ENCODE measurements around the gene RASSF7. TPM values are rescaled to one million over a fixed set of nuclear protein-coding genes. Genes with fewer than 3 reads are reported as not detected.
A peak's percentile ranks its signal among the peaks of the same experiment; 100 is the strongest.

Gene RASSF7
- total and polyA plus RNA-seq, 2 donors (not counting 1 experiment from before 2014, with no cell fraction given) = 29.8 to 89.3 TPM

GRCh38 chr11:565921-566509 is 5.2 kb downstream of the RASSF7 start:
- Histone ChIP-seq H3K79me2 (ENCODE audit: control insufficient read depth, insufficient read depth, low read length) (peaks cover 18% of the 10 kb centered on the region), H3K27ac (ENCODE audit: low read length in 2 of 2) (no peak overlapping the region), H3K4me2 (replicated peaks; ENCODE audit: low read depth, low read length, poor library complexity, severe bottlenecking) (no peak overlapping the region), H3K4me1 (ENCODE audit: control insufficient read depth in 2 of 2, insufficient read depth in 2 of 2, low read length in 2 of 2) (peaks cover 15 to 26% of the 10 kb centered on the region in 2 donors), H3K9me3 (ENCODE audit: control extremely low read depth in 1 of 3, control insufficient read depth in 2 of 3, insufficient read depth in 1 of 3, low read length in 2 of 3) (no peaks in the 10 kb centered on the region), H3K36me3 (replicated peaks in 1 of 2; ENCODE audit: control extremely low read depth in 1 of 2, control insufficient read depth in 1 of 2, extremely low read depth in 1 of 2, insufficient read depth in 2 of 2, low read length in 1 of 2) (no peaks in the 10 kb centered on the region), H4K20me1 (ENCODE audit: control insufficient read depth, insufficient read depth, low read length, poor library complexity, severe bottlenecking) (peaks cover 31% of the 10 kb centered on the region), H3K27me3 (replicated peaks in 1 of 4; ENCODE audit: control extremely low read depth in 1 of 4, control insufficient read depth in 3 of 4, insufficient read depth in 4 of 4, low read length in 3 of 4) (no peaks in the 10 kb centered on the region), H3K9ac (ENCODE audit: low read length) (no peak overlapping the region), H2AFZ (ENCODE audit: insufficient read depth, low read depth, low read length, poor library complexity, severe bottlenecking) (no peak overlapping the region), H3K4me3 (ENCODE audit: control extremely low read depth in 1 of 5, extremely low read depth in 1 of 5, insufficient read depth in 1 of 5, low read depth in 2 of 5, low read length in 4 of 5) (no peak overlapping the region)
- TF ChIP-seq, protein P1, sequence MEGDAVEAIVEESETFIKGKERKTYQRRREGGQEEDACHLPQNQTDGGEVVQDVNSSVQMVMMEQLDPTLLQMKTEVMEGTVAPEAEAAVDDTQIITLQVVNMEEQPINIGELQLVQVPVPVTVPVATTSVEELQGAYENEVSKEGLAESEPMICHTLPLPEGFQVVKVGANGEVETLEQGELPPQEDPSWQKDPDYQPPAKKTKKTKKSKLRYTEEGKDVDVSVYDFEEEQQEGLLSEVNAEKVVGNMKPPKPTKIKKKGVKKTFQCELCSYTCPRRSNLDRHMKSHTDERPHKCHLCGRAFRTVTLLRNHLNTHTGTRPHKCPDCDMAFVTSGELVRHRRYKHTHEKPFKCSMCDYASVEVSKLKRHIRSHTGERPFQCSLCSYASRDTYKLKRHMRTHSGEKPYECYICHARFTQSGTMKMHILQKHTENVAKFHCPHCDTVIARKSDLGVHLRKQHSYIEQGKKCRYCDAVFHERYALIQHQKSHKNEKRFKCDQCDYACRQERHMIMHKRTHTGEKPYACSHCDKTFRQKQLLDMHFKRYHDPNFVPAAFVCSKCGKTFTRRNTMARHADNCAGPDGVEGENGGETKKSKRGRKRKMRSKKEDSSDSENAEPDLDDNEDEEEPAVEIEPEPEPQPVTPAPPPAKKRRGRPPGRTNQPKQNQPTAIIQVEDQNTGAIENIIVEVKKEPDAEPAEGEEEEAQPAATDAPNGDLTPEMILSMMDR (IDR thresholded peaks at IDR 0.05) = no peak
- no peak for TF ChIP-seq EZH2 (IDR thresholded peaks at IDR 0.05; ENCODE audit: borderline replicate concordance, insufficient read depth, low read depth, low read length, poor library complexity, severe bottlenecking)
- WGBS (ENCODE audit: insufficient coverage) = 85% methylated on average over 11 of the region's 12 CpGs
- peaks cover 14% of the 10 kb centered on the region for H3K4me1 Mint-ChIP-seq
- intact Hi-C loops (cut with micrococcal nuclease) = loop anchor here (5.0 kb wide), 1 partner anchor 131 kb away; the partner anchor contains the start of genes DEAF1 and TMEM80
- H3K9me3 Mint-ChIP-seq (ENCODE audit: insufficient read depth) = no peaks in the 10 kb centered on the region
- CTCF ChIA-PET = interaction anchor here (0.8 to 3.3 kb wide), 3 partner anchors 12 to 182 kb away, joined by 3 to 11 read pairs (median 3); no protein-coding TSS in a partner anchor
- H3K4me3 Mint-ChIP-seq = no peak overlapping the region
- ATAC-seq (ENCODE audit: low read depth) (no peak), DNase-seq (no peak)
- H3K27me3 Mint-ChIP-seq = no peaks in the 10 kb centered on the region
- POLR2A ChIA-PET = interaction anchor here (1.9 kb wide), 1 partner anchor 10 kb away, joined by 7 read pairs; the partner anchor contains the start of gene PHRF1
- no peak overlapping the region for H3K27ac Mint-ChIP-seq

DNA sequence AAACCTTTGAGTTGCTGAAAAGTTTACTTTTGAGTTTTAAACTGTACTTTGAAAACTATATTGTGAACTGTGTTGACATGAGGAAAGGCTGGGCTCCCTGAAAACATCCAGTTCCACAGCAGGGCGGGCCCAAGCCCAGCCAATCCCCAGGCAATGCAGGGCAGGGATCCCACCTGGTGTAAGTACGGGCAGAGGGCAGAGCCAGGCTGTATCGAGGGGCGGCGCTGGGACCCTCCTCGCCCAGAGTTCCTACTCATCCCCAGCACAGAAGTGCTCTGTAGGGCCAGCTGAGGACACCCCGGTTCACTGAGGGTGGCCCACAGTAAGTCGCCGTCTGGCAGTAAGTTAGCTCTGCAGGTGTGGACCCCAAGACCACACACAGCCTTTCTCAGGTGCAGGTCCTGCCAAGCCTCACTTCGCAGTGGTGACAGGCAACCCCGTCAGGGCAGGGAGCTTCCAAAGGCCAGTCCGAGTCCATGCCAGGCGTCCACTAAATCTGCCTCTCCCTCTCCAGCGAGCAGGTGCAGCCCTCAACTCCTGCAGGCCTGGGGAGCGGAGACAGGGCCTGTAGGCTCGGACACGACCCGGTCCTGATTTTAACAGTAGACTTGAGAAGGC is 6.3 kb downstream of the RASSF7 start:
- ChIA-PET CTCF (interaction anchor here (1.5 kb wide), 1 partner anchor 181 kb away, joined by 3 read pairs; no protein-coding TSS in a partner anchor), POLR2A (interaction anchor here (1.9 kb wide), 1 partner anchor 8 kb away, joined by 7 read pairs; the partner anchor contains the start of gene PHRF1)
- H3K4me1 ChIP-seq (ENCODE audit: control insufficient read depth in 2 of 2, insufficient read depth in 2 of 2, low read length in 2 of 2) = peaks cover 10 to 17% of the 10 kb centered on the region in 2 donors
- ATAC-seq (ENCODE audit: low read depth) (no peak), DNase-seq (peak; percentile 50)
- H3K79me2 ChIP-seq (ENCODE audit: control insufficient read depth, insufficient read depth, low read length) = peaks cover 8% of the 10 kb centered on the region
- peaks cover 21% of the 10 kb centered on the region for H4K20me1 ChIP-seq (ENCODE audit: control insufficient read depth, insufficient read depth, low read length, poor library complexity, severe bottlenecking)
- H3K27ac ChIP-seq (ENCODE audit: low read length in 2 of 2) = no peak overlapping the region
- no peak overlapping the region for H3K4me2 ChIP-seq (replicated peaks; ENCODE audit: low read depth, low read length, poor library complexity, severe bottlenecking)
- no peak overlapping the region for H3K4me3 ChIP-seq (ENCODE audit: control extremely low read depth in 1 of 5, extremely low read depth in 1 of 5, insufficient read depth in 1 of 5, low read depth in 2 of 5, low read length in 4 of 5)
- H3K36me3 ChIP-seq (replicated peaks in 1 of 2; ENCODE audit: control extremely low read depth in 1 of 2, control insufficient read depth in 1 of 2, extremely low read depth in 1 of 2, insufficient read depth in 2 of 2, low read length in 1 of 2) = no peaks in the 10 kb centered on the region
- H3K27ac Mint-ChIP-seq = peak overlapping the region; percentile 84
- no peak for TF ChIP-seq EZH2 (IDR thresholded peaks at IDR 0.05; ENCODE audit: borderline replicate concordance, insufficient read depth, low read depth, low read length, poor library complexity, severe bottlenecking)
- TF ChIP-seq, protein P1 (IDR thresholded peaks at IDR 0.05) = no peak
- H3K4me1 Mint-ChIP-seq = peaks cover 9% of the 10 kb centered on the region
- H3K9me3 ChIP-seq (ENCODE audit: control extremely low read depth in 1 of 3, control insufficient read depth in 2 of 3, insufficient read depth in 1 of 3, low read length in 2 of 3) = no peaks in the 10 kb centered on the region
- WGBS (ENCODE audit: insufficient coverage) = 97% methylated on average over 17 of the region's 18 CpGs
- intact Hi-C loops (cut with micrococcal nuclease) = loop anchor here (5.0 kb wide), 1 partner anchor 130 kb away; the partner anchor contains the start of genes DEAF1 and TMEM80
- H3K27me3 ChIP-seq (replicated peaks in 1 of 4; ENCODE audit: control extremely low read depth in 1 of 4, control insufficient read depth in 3 of 4, insufficient read depth in 4 of 4, low read length in 3 of 4) = peaks cover 0 to 4% (median 1%) of the 10 kb centered on the region in 4 experiments
- no peak overlapping the region for H3K9ac ChIP-seq (ENCODE audit: low read length)
- H3K4me3 Mint-ChIP-seq = peak overlapping the region; percentile 83
- no peaks in the 10 kb centered on the region for H3K9me3 Mint-ChIP-seq (ENCODE audit: insufficient read depth)
- no peaks in the 10 kb centered on the region for H3K27me3 Mint-ChIP-seq
- no peak overlapping the region for H2AFZ ChIP-seq (ENCODE audit: insufficient read depth, low read depth, low read length, poor library complexity, severe bottlenecking)

Data from B cell (primary cell).